Activated gamma-delta T cell treated with anti-CD3 and anti-CD28 coated beads, Interleukin-2, amount 50 U/mL, for 16 hours (primary cell): ENCODE data around the gene INS.
"Not testable (repeated sequence)": the region's sequence is repeated elsewhere in the genome, so short reads cannot be mapped to it uniquely, and the experiment has no call there.

Source experiments
- DNase-seq: peaks from one replicate; pipeline ENCODE4 v3.0.0-alpha.2; 2020; ENCODE audit warnings: low read depth

INS gene

GRCh38 chr11:2131371-2132236 is 29.4 kb downstream of the INS start:
- DNase-seq = no peak

GRCh38 chr11:2130881-2131352 is 30.1 kb downstream of the INS start:
- DNase-seq = no peak

- DNase-seq = no peak
Observed at GRCh38 chr11:2129699-2130366, 31.2 kb downstream of the INS start.

GRCh38 chr11:2129308-2129698 is 31.7 kb downstream of the INS start:
- no peak for DNase-seq

- DNase-seq = no peak
Observed at GRCh38 chr11:2128511-2129307, 32.3 kb downstream of the INS start.

GRCh38 chr11:2128130-2128510 is 32.9 kb downstream of the INS start:
- DNase-seq = no peak

GRCh38 chr11:2127482-2128129 is 33.4 kb downstream of the INS start:
- DNase-seq = no peak

- no peak for DNase-seq
Observed at GRCh38 chr11:2126520-2127085, 34.4 kb downstream of the INS start.

GRCh38 chr11:2124736-2125484 is 36.1 kb downstream of the INS start:
- DNase-seq = not testable (repeated sequence)

GRCh38 chr11:2123628-2123960 is 37.4 kb downstream of the INS start:
- no peak for DNase-seq

- DNase-seq = no peak
Observed at GRCh38 chr11:2122907-2123627, 37.9 kb downstream of the INS start.

- DNase-seq = no peak
Observed at GRCh38 chr11:2122222-2122906, 38.6 kb downstream of the INS start.

- DNase-seq = no peak
Observed at GRCh38 chr11:2121227-2122130, 39.5 kb downstream of the INS start.

GRCh38 chr11:2120359-2121100 is 40.5 kb downstream of the INS start:
- DNase-seq = no peak

GRCh38 chr11:2118677-2119076 is 42.3 kb downstream of the INS start:
- DNase-seq = no peak

- DNase-seq = no peak
Observed at GRCh38 chr11:2116680-2117079, 44.3 kb downstream of the INS start.

- no peak for DNase-seq
Observed at GRCh38 chr11:2115308-2115707, 45.7 kb downstream of the INS start.
